Stimulated activated CD4-positive, alpha-beta T cell treated with anti-CD3 and anti-CD28 coated beads, Interleukin-1b, Interleukin-23, amount 100 ng/mL, for 1 hour (primary cell): ENCODE data around the gene TRPV4.

Experiments used
- DNase-seq, 2 donors: peaks; one replicate each; pipeline ENCODE4 v3.0.0-alpha.2; 2020; ENCODE audit warnings: low read depth in 2 of 2

The TRPV4 gene

GRCh38 chr12:109827566-109828550 is 5.3 kb downstream of the TRPV4 start:
- no peak for DNase-seq

GRCh38 chr12:109827080-109827479 is 6.1 kb downstream of the TRPV4 start:
- no peak for DNase-seq

- no peak for DNase-seq
These were observed 8.5 kb downstream of the TRPV4 start for GRCh38 chr12:109824731-109825130.

- no peak for DNase-seq
These were observed 10.2 kb downstream of the TRPV4 start for GRCh38 chr12:109822951-109823411.

GRCh38 chr12:109822416-109822815 is 10.8 kb downstream of the TRPV4 start:
- no peak for DNase-seq

- DNase-seq: no peak
These were observed 11.2 kb downstream of the TRPV4 start for GRCh38 chr12:109821968-109822367.

- no peak for DNase-seq
These were observed 12.3 kb downstream of the TRPV4 start for GRCh38 chr12:109820816-109821381.

- no peak for DNase-seq
These were observed 14.2 kb downstream of the TRPV4 start for GRCh38 chr12:109818905-109819500.

GRCh38 chr12:109818253-109818652 is 14.9 kb downstream of the TRPV4 start:
- DNase-seq: no peak

GRCh38 chr12:109817627-109818231 is 15.5 kb downstream of the TRPV4 start:
- DNase-seq: no peak

GRCh38 chr12:109816870-109817269 is 16.3 kb downstream of the TRPV4 start:
- no peak for DNase-seq

- DNase-seq: no peak
These were observed 17.2 kb downstream of the TRPV4 start for GRCh38 chr12:109815757-109816617.

- DNase-seq: no peak
These were observed 18.0 kb downstream of the TRPV4 start for GRCh38 chr12:109815225-109815624.

- no peak for DNase-seq
These were observed 18.5 kb downstream of the TRPV4 start for GRCh38 chr12:109814600-109815150.

- DNase-seq: no peak
These were observed 19.3 kb downstream of the TRPV4 start for GRCh38 chr12:109813810-109814416.

GRCh38 chr12:109811624-109811995 is 21.6 kb downstream of the TRPV4 start:
- no peak for DNase-seq

- no peak for DNase-seq
These were observed 22.1 kb downstream of the TRPV4 start for GRCh38 chr12:109810954-109811623.

- no peak for DNase-seq
These were observed 24.1 kb downstream of the TRPV4 start for GRCh38 chr12:109808876-109809646.

GRCh38 chr12:109807954-109808643 is 25.1 kb downstream of the TRPV4 start:
- no peak for DNase-seq
